Cardiac muscle cell (in vitro differentiated cells and primary cell): Measurements from ENCODE around the gene STARD8. TPM values are rescaled to one million over a fixed set of nuclear protein-coding genes. Genes with fewer than 3 reads are reported as not detected.

Experiments
- DNase-seq, 2 donors: peaks; one replicate each; pipeline versions ENCODE4 v3.0.0 to v3.0.0-alpha.2; 2010 to 2017; ENCODE audit warnings: low read depth in 1 of 2, low spot score in 1 of 2
- H3K27ac ChIP-seq: fragments of 200-600 bp; sonication (generic); 2 replicates; pipeline ENCODE4 v1.5.1; 2016
- H3K27me3 ChIP-seq: fragments of 200-600 bp; sonication (generic); 2 replicates; pipeline ENCODE4 v1.6.0; 2016; ENCODE audit warnings: control low read depth
- H3K36me3 ChIP-seq: fragments of 200-600 bp; sonication (generic); 2 replicates; pipeline ENCODE4 v1.5.1; 2016; ENCODE audit warnings: control low read depth
- H3K4me1 ChIP-seq: fragments of 200-600 bp; sonication (generic); 2 replicates; pipeline ENCODE4 v1.8.1; 2017; ENCODE audit warnings: low read depth, mild to moderate bottlenecking, mixed run types
- H3K4me3 ChIP-seq: fragments of 200-600 bp; sonication (generic); 2 replicates; pipeline ENCODE4 v1.5.1; 2016; ENCODE audit warnings: mild to moderate bottlenecking
- H3K9me3 ChIP-seq: fragments of 200-600 bp; sonication (generic); 2 replicates; pipeline ENCODE4 v1.5.1; 2017; ENCODE audit warnings: low read depth, mild to moderate bottlenecking, control low read depth
- polyA plus RNA-seq: library from polyadenylated mRNA; unstranded; fragments of >200 nt; fragmentation: Nextera tagmentation; extraction: Ambion mirVana; gene quantifications from 2 replicates; pipeline ENCODE4 v1.2.1, GENCODE V29; 2016
- total RNA-seq: library from RNA; depleted of rRNA; stranded (reverse); fragments of >200 nt; gene quantifications from 2 replicates; pipeline ENCODE4 v1.2.3, GENCODE V29; 2016
- TF ChIP-seq, protein P1 (sequence below): IDR thresholded peaks from 2 replicates; pipeline ENCODE4 v1.5.1; 2012; ENCODE audit warnings: low read depth, mild to moderate bottlenecking, low read length

The STARD8 gene
- total and polyA plus RNA-seq, 2 experiments from 2014 or later: 0.60 to 1.9 TPM

DNA sequence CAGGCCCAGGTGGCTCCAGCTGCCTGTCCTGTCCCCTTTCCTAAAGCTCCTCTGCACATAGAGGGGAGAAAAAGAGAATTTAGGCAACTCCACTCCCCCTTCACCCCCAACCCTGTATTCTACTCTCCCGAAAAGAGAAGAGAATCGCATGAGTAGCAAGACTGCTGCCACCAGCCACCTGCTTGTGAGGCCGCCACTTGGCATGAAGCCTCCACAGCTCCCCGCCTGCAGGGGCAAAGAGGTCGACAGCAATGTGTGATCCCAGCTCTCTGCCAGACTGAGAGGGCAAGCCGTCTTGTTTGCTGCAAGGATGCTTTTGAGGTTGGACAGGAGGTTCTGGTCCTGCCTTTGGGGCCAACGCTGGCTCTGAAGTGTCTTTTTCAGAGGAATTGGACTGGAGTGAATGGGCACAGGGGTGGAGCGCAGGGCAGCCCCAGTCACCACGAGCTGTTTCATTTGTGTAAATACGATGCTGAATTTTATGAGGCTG is 77.1 kb downstream of the STARD8 start:
- no peak overlapping the region for H3K4me3 ChIP-seq
- no peaks in the 10 kb centered on the region for H3K4me1 ChIP-seq
- H3K9me3 ChIP-seq: no peaks in the 10 kb centered on the region
- DNase-seq: no peak
- H3K27ac ChIP-seq: no peak overlapping the region
- no peaks in the 10 kb centered on the region for H3K27me3 ChIP-seq
- TF ChIP-seq, protein P1, sequence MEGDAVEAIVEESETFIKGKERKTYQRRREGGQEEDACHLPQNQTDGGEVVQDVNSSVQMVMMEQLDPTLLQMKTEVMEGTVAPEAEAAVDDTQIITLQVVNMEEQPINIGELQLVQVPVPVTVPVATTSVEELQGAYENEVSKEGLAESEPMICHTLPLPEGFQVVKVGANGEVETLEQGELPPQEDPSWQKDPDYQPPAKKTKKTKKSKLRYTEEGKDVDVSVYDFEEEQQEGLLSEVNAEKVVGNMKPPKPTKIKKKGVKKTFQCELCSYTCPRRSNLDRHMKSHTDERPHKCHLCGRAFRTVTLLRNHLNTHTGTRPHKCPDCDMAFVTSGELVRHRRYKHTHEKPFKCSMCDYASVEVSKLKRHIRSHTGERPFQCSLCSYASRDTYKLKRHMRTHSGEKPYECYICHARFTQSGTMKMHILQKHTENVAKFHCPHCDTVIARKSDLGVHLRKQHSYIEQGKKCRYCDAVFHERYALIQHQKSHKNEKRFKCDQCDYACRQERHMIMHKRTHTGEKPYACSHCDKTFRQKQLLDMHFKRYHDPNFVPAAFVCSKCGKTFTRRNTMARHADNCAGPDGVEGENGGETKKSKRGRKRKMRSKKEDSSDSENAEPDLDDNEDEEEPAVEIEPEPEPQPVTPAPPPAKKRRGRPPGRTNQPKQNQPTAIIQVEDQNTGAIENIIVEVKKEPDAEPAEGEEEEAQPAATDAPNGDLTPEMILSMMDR: no peak
- H3K36me3 ChIP-seq: no peaks in the 10 kb centered on the region

DNA sequence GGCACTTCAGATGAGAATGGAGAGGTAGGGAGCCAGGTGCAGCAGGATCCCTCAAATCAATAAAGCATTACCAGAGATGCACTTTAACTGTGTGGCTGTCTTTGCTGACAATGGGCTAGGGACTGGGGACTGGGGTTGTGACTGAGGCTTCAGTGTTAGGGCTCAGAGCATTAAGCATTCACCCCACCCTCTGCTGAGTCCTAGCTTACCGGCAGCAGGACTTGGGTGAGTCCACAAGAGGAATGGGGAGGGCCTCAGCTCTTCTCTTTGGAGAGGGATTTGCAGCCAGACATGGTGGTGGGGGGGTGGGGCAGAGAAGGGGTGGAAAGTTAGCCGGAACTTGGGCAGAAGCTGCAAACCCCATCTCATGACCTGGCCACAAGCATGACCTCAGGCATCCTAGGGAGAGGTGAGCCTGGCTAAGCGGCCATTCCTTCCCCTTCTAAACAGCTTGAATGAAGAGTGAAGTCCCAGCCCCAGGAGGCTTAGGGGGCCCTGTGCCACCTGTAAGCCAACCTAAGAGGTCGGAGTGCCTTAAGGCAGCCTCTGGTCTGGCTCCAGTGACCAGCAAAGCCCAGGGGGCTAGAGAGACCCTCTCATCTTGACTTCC is 78.4 kb downstream of the STARD8 start:
- Histone ChIP-seq H3K27me3 (no peaks in the 10 kb centered on the region), H3K4me1 (no peaks in the 10 kb centered on the region), H3K9me3 (no peaks in the 10 kb centered on the region), H3K27ac (no peak overlapping the region), H3K36me3 (no peaks in the 10 kb centered on the region), H3K4me3 (no peak overlapping the region)
- DNase-seq: no peak
- TF ChIP-seq, protein P1: no peak

DNA sequence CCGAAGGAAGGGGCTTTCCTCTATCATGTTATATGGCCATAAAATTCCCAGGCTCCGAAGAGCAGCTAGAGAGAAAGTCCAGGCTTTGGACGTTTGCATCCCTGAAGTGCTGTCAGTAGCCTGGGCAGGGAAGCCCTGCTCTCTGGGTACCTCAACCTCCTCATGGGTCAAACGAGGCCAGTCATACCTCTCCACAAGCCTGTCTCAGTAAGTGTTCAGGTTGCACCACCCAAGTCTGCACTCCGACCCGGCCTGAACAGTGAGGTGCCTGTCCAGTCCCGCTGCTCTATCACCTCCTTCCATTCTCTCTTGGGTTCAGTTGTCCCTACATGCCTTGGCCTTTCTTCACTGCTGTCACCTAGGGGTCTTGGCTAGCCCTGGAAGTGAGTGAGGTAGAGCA is 78.9 kb downstream of the STARD8 start:
- Histone ChIP-seq H3K9me3 (no peaks in the 10 kb centered on the region), H3K4me3 (no peak overlapping the region), H3K4me1 (no peaks in the 10 kb centered on the region), H3K27ac (no peak overlapping the region), H3K36me3 (no peaks in the 10 kb centered on the region), H3K27me3 (no peaks in the 10 kb centered on the region)
- no peak for DNase-seq
- TF ChIP-seq, protein P1: no peak

DNA sequence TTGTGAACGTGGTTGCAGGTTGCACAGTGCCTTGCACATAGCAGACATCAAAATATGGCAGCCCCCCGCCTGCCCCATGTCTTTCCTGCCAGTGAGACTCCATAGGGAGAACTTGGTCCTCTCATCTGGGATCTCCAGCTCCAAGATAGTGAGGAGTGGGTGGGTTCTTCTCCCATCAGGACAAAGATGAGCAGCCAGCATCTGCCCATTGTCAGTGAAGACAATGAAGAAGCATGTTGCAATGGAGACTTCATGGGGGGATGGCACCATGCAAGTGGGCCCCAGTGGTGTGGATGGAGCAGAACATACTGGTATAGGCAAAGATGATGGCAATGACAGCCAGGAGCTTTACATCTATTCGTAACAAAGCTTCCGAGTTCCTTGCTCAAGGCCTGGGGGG is 80.2 kb downstream of the STARD8 start:
- no peaks in the 10 kb centered on the region for H3K36me3 ChIP-seq
- H3K4me3 ChIP-seq: no peak overlapping the region
- TF ChIP-seq, protein P1: no peak
- no peaks in the 10 kb centered on the region for H3K27me3 ChIP-seq
- no peaks in the 10 kb centered on the region for H3K4me1 ChIP-seq
- no peak for DNase-seq
- no peaks in the 10 kb centered on the region for H3K9me3 ChIP-seq
- H3K27ac ChIP-seq: no peak overlapping the region

DNA sequence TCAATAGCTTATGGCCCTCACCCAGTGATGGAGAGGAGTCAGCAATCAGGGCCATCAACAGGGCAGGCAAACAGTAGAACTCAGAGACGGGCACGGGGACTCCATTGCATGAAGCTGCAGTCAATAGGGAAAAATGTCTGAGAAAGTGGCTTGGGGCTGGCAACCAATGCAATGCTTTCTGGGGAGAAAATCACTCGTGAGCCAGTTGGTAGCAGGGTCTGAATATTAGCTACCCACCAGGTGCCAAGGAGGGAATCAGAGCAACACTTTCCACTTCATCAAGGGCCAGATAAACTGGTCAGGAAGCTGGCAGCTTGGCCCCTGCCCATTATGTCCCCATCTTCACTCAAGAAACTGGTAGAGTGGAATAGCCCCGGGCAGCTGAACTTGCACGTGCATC is 80.7 kb downstream of the STARD8 start:
- DNase-seq: no peak
- H3K9me3 ChIP-seq: no peaks in the 10 kb centered on the region
- H3K4me1 ChIP-seq: no peaks in the 10 kb centered on the region
- no peak overlapping the region for H3K27ac ChIP-seq
- H3K4me3 ChIP-seq: no peak overlapping the region
- TF ChIP-seq, protein P1: no peak
- H3K36me3 ChIP-seq: no peaks in the 10 kb centered on the region
- H3K27me3 ChIP-seq: no peaks in the 10 kb centered on the region
